Posterior cingulate gyrus (tissue), 11 donors: ENCODE results near the gene UTF1.
"Not testable (repeated sequence)": the region's sequence is repeated elsewhere in the genome, so short reads cannot be mapped to it uniquely, and the experiment has no call there.

Experiments
- DNase-seq, 10 donors: peaks; one replicate each; pipeline versions ENCODE4 v3.0.0 to v3.0.0-alpha.2; 2020 to 2021; ENCODE audit warnings: mixed read lengths in 3 of 10
- intact Hi-C: fragments of 100-400 bp; cut with DNase I; formaldehyde crosslinking; loops from one replicate; pipeline ENCODE4 v1.15.1; 2023

Gene UTF1

DNA sequence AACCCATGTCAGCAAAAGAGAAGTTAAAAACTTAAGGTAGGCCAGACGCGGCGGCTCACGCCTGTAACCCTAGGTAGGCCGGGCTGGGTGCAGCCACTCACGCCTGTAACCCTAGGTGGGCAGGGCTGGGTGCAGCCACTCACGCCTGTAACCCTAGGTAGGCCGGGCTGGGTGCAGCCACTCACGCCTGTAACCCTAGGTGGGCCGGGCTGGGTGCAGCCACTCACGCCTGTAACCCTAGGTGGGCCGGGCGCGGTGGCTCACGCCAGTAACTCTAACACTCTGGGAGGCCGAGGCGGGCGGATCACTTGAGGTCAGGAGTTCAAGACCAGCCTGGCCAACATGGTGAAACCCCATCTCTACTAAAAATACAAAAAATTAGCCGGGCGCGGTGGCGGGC lies 8.3 kb upstream of the UTF1 start:
- intact Hi-C loops, DNase-seq: not testable (repeated sequence)

DNA sequence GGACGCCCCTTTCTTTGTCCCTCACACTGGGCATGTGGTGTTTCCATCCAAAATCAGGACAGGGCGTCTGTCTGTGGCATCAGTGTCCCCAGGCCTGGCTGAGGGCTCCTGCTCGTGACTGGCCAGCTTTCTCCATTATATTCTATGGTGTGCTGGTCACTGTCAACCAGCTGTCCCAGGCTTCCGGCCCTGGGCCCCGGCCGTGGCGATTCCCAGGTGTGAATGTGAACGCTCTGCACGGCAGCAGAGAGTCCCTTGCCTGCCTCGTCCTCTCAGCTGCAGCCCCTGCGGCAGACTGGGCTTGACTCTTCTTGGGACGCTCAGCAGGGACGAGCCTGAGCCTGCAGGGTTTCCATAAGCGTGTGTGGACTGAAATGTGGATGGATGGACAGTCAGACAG lies 5.9 kb upstream of the UTF1 start:
- no peak for DNase-seq
- intact Hi-C loops, result no loop called here

DNA sequence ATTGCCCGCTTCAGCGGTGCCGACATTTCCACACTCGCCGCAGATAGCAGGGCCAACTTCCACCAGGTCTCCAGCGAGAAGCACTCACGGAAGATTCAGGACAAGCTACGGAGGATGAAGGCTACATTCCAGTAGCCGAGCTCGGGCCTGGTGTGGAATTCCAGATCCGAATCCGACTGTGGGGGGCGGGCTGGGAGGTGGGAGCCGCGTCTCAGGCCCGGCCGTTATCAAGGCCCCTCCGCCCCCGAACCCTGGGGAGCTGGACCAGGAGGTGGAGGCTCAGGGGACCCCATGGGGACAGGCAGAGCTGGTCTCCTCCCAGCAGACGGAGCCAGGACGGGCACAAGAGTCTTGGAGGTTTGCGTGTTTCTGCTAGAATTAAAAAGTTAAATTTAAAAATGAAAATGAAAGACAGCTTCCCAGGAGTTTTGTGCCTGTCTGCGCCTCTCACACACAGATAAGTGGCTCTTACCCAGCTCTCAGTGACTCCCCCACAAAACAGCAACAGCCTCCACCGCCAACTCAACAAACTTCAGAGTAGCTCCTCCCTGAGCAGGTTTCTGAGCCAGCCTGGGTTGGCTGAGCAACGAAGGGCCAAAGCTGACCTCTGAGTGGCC lies 5.2 kb upstream of the UTF1 start:
- intact Hi-C loops, result no loop called here
- DNase-seq, result peak in 1 of 10 donors; percentile 27

DNA sequence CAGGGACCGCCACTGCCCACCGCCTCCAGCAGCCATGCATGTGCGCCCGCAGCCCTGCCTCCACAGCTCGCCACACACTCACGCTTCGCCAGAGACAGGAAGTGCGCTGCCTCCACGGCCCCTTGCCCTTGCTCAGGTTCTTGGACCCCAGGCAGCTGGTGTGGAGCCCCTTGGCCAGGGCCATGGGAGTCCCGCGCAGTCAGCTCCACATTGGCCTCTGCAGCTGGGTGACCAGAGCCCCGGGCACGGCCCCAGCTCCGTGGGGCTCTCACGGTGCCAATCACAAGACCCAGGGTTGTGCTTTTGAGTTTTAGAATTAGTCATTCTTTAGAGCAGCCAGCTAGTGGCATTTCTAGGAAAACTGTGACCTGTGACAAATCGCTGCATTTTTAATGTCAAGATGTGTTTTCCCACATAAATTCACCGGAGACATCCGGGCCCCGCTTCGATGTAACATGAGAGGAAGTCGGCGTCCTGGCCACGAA lies 4.3 kb upstream of the UTF1 start:
- DNase-seq, result no peak
- intact Hi-C loops, result no loop called here

DNA sequence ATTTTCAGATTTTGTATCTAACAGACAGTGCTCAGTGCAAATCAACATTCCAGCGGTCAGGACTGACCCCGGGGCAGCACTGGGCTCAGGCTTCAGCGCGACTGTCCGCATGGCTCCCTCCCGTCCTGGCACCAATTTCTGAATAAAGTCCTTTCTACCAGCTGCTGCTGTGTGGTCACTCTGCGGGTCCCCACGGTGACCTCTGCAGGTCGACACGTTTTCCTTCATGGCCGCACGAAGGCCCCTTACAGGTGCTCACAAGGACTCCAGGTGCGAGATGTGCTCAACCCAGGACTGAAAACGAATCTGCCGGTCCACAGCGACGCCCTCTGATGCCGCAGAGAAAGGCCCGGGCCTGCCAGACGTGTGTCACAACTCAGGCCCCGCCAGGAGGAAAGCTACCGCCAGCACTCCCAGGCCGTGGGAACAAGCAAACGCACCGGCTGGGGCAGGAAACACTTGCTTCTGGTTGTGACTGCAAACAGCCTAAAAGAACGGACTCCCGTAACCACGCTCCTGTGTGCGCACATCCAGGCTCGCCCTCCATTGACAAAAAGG lies 3.7 kb upstream of the UTF1 start:
- intact Hi-C loops, result no loop called here
- DNase-seq, result no peak

DNA sequence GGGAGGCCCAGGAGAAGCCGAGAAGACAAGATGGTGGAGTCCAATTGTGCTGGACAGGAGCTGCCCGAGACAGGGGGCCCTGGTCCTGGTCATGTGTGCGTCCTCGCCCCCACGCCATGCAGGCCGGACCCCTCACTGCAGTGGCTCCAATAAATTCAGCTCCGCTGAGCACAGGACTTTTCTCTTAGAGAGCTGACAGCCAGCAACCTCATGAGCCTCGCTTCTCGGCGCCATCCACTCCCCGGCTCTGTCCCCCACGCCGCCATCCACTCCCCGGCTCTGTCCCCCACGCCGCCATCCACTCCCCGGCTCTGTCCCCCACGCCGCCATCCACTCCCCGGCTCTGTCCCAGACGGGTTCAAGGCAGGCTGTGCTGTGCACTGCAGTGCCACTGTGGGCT lies 2.8 kb upstream of the UTF1 start:
- intact Hi-C loops, result no loop called here
- DNase-seq, result no peak

DNA sequence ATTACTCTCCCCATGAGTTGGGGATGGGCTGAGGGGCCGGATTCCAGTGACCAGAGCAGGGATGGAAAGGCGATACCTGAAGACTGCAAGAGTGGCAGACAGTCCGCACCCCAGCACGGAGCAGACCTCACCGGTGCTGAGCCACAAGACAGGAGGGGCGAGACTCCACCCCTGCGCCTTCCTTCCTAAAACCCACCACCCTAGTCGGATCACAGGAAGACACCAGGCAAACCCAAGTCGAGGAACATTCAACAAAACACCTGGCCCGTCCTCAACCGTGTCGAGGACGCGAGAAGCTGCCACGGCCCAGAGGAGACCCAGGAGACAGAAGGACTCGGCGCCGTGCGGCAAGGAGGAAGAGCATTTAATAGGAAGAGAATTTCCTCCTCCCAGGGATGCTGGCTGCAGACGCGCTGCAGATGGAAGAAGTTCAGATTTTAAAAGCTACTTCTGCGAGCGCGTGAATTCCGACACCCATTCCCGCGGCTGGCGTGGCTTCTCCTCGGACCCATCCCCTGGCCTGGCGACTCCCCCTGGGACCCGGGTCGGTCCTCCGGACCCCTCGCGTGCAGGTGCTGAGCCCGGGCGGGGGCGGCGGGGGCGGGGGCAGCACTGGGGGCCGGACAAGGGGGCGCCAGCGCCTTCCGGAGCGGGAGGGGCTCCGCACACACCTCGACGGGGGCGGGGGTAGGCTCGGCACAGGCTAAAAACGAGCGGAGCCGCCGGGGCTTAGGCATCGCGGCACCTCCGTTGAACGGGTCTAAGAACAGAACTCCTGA lies 563 bp upstream of the UTF1 start:
- intact Hi-C loops, result no loop called here
- DNase-seq, result no peak

DNA sequence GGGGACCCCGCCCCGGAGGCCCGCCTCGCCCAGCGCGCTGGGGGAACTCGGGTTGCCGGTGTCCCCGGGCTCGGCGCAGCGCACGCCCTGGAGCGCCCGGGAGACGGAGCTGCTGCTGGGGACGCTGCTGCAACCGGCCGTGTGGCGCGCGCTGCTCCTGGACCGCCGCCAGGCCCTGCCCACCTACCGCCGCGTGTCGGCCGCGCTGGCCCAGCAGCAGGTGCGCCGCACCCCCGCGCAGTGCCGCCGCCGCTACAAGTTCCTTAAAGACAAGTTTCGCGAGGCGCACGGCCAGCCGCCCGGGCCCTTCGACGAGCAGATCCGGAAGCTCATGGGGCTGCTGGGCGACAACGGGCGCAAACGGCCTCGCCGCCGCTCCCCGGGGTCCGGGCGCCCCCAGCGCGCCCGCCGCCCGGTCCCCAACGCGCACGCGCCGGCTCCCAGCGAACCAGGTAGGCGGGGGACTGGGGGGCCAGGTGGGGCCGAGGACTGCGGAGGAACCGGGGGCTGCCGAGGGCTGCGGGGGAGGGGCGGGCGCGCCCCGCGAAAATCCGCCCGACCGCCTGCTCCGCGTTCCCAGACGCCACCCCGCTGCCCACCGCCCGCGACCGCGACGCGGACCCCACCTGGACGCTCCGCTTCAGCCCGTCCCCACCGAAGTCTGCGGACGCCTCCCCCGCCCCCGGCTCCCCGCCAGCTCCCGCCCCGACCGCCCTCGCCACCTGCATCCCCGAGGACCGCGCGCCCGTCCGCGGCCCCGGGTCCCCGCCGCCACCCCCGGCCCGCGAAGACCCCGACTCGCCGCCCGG lies 574 bp downstream of the UTF1 start:
- DNase-seq, result peak in 6 of 10 donors; percentile 18 to 90 (median 66)
- intact Hi-C loops, result no loop called here

DNA sequence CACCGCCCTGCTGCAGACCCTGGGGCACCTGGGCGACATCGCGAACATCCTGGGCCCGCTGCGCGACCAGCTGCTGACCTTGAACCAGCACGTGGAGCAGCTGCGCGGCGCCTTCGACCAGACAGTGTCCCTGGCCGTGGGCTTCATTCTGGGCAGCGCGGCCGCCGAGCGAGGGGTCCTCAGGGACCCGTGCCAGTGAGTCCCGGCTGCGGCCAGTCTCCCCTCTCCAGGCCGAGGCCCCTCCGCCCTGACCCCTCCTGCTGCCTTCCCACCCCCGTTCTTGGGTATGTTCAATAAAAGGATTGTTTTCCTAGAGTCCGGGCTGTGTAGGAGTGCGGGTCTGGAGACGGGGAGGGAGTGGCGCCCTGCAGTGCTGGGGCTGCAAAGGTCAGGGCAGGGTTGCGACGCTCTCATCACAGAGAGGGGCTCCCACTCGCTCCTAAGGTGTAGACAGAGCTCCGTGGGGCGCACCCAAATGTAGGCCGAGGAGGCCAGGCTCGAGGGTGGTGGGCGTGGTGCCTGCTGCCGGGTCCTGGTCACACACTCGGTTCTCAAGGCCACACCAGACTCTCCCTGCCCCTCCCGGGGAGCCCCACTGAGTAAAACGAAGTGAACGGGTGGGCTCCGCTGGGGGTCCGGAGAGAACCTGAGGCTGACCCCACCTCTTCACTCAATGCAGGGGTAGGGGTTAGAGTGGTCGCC lies 1.4 kb downstream of the UTF1 start:
- intact Hi-C loops, result no loop called here
- no peak for DNase-seq

DNA sequence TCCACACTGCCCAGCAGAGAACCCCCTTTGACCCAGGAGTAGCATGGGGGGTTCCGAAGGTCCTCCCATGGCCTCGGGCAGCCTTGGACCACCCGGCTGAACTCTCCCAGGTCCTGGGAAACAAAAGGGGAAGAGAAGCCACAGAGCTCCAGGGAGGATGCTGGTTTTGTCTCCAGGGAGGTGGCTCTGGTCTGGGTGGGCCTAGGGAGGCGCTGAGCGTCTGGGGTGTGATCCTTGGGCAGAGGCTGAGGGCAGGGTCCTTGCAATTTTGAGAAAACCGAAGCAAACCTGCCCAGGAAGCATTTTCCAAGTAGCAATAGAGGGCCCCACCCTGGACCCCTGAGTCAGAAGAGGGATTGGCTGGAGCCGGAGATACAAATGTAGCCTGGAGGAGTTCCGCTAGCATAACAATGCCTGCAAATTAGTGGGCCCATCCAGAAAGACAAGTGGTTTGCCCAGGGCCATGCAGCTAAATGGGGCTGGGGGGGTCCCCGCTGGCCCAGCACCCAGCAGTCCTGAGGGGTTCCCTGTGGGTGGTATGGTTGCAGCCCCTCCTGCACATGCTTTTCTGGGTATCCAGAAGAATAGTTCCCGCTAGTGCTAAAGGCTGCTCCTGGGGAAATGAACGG lies 2.0 kb downstream of the UTF1 start:
- intact Hi-C loops, result no loop called here

DNA sequence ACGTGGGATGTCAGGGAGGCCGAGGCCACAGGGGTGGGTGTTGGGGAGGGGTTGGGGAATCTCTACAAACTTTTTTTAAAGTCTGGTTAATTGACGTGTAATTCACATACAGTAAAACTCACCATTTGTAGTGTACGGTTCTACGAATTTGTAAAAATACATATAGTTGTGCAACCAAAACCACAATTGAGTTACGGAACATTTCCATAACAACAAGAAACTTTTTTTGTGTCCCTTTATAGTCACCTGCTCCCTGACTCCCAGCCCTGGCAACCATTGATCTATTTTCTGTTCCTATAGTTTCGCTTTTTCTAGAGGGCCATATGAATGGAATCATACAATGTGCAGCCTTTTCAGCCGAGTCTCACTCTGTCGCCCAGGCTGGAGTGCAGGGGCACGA lies 4.8 kb downstream of the UTF1 start:
- DNase-seq, intact Hi-C loops: not testable (repeated sequence)

More for the DNA sequence above, 2.0 kb downstream of the UTF1 start:
- DNase-seq, result no peak

DNA sequence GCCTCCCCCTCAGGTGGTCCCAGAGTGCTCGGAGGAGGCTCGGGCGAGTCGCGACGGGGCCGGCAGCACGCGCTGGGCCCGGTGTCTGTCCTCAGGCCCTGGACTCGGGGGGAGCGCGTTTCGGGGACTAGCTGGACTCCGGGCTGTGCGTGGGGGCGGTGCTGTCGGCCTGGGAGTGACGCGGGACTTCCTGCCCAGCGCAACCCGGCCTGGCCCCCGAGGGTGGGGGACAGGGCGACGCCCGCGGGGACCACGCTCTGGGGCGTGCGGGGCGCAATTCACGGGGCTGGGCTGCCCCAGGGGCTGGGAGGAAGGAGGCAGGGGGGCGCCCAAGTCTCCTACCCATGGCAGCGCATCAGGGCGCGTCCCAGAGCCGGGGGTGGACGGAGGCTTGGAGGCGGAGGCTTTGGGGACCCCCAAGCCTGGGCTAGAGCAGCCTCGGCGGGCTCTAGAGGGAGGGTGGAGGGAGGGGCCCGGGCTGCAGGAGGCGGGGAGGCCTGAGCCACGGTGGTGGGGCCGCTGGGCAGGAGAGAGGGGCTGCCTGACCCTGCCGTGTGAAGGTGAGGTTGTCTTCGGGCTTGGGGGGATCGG lies 5.3 kb downstream of the UTF1 start:
- intact Hi-C loops, result no loop called here
- no peak for DNase-seq

DNA sequence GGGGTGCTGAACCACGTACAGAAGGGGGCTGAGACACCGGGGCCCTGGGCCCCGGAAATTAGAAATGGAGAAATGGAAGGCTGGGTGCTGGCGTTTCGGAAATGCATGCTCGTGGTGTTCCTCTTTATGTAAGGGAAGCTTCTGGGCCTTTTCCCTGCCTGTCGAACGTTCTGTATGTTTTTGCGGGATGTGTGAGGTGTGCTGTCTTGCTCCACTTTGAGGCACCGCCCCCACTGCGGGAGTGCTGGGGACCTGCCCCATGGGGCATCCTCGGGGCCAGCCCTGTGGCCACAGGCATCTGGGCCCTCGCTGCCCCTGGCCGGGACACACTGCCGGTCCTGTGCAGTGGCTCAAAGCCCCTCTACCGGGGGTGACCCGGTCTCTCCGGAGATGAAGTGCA lies 5.9 kb downstream of the UTF1 start:
- intact Hi-C loops, result no loop called here
- no peak for DNase-seq

DNA sequence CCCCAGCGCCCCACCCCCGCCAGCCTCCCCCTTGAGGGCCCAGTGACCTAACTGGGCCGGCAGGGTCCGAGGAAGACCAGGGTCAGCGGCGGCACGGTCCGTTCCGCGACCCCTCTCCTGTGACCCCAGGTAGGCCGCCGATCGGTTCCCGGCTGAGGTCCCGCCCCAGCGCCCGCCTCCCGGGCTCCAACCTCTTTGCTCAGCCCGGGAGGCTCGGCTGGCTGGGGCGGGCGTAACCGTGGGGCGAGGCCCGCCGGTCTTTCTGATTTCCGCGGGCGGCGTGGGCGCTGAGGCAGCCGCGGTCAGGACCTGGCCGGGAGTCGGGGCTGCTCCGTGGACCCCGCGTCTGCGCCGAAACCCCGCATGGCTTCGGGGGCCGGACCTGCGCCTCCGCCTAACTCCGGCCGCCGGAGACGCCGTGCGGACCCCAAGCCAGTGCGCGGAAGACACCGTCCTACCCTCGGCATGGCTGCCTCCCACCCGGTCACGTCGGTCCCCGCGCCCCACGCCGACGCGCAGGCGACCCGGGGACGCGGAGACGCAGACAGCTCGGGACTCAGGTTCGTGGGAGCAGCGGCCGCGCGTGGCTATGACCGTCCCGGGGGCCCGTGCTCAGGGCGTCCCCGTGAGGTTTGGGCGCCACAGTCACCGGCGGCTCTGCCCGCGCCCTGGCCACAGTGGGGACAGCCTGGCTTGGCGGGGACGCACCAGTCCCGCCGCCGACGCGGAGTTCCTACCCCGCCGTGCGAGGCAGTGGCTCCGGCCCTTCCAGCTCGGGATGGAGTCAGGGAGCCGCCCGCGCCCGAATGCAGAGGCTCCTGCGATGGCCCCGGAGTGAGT lies 6.6 kb downstream of the UTF1 start:
- intact Hi-C loops, result no loop called here
- no peak for DNase-seq

DNA sequence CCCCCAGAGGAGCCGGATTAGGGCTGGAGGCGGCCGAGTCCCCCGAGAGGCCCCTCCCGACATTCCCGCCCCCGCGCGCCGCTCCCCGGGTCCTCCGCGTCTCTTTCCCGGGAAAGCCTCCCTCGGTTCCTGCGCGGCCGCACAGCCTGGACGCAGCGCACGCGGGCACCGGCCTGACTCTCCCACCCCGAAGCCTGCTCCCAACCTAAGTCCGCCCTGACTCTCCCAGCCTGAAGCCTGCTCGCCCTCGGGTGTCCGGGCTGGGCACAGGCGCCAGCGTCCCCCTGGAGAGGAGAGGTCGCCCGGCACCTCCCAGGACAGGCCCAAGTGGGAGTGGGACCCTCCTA lies 7.2 kb downstream of the UTF1 start:
- intact Hi-C loops, result no loop called here
- no peak for DNase-seq

DNA sequence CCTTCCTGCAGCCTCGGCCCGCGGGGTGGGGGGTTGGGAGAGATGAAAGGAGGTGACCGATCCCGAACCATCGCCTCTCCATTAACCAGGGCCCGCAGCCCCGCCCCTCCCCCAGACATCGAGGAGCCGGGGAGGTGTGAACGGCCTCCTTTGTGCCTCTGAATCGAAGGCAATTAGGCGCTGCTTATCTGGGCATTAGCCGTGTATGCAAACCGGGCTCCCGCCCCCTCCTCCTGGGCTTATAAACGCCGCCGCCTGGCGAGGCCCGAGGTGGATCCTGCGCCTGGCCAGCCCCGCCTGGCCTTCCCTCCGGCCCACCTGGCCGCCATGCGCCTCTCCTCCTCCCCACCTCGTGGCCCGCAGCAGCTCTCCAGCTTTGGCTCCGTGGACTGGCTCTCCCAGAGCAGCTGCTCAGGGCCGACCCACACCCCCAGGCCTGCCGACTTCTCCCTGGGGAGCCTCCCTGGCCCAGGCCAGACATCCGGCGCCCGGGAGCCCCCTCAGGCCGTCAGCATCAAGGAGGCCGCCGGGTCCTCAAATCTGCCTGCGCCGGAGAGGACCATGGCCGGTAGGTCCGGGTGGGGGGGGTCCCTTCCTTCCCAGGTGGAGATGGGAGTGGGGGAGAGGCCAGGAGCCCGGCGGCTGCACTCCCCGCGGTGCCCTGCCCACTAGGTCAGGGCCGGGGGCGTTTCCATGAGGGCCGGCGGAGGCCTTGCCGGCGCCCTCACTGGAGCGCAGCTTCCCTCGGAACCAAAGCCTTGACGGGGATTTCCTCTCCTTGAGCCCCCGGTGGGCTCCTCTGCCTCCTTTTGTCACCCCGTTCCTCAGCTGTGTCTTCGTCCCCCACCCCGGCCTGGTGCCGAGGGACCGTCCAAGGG lies 7.8 kb downstream of the UTF1 start, which contains the start of gene VENTX:
Gene VENTX, plus strand, starts transcription at position 268 of the 878 bp plus-strand sequence. Its CDS starts 60 bp downstream, at position 328.
- DNase-seq, result no peak
- intact Hi-C loops, result no loop called here

DNA sequence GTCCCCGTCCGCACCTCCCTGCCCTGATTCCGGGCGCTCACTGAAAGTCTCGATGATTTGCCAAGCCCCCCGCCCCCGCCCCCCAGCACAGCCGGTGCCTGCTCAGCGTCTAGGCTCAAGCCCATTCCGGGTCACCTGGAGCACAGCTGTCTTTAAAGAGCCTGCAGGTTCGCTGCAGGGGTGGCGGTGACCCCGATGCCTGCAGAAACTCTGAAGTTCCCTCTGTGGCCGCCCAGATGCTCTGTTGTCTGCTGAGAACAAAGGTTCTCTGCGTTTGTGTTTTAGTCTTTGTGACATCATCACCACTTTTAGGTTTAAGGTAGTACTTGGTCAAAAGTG lies 8.4 kb downstream of the UTF1 start:
- intact Hi-C loops, result no loop called here
- DNase-seq, result no peak

DNA sequence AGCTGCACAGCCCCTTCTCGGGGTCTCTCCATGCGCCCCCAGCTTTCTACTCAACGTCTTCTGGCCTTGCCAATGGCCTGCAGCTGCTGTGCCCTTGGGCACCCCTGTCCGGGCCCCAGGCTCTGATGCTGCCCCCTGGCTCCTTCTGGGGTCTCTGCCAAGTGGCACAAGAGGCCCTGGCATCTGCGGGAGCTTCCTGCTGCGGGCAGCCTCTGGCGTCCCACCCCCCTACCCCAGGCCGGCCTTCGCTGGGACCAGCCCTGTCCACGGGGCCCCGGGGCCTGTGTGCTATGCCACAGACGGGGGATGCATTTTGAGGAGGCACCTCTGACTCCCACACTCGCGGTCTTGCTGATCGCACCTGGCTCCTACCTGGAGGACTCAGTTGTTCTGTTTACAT lies 10.0 kb downstream of the UTF1 start:
- intact Hi-C loops, result no loop called here
- DNase-seq, result no peak
